ENCODE measurements around the gene OBSL1.

Gene OBSL1

DNA sequence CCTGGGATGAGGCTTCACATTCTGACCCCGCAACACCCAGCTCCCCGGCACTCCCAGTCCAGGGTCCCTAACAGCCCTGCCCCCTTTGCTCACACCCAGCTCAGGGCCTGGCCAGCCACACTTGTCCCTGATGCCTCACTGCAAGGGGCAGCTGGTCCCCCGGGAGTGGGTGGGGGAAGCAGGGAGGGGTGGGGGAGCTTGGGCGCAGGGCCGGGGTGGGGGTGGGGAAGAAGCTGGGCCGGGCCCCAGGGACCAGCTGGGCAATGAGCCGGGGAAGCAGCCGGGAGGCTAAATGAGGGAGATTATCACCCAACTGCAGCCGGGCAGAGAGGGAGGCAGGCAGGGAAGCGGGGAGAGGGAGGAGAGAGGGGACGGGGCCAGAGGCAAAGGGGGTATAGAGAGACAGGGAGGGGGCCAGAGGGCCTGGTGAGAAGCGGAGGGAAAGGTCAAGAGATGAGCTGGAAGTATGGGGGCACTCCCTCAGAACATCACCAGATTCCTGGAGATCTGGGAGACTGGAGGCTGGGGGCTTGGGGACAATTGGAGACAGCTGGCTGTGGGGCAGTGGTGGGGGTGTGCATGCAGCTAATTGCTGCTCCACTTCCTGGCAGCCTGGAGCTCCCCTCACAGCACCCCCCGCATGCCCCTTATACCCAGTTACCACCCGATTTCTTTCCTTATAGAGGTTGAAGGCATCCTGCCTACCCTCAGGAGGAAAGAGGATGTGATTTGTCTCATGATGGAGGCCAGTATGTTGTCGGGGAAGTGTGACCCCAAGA lies 59.6 kb downstream of the OBSL1 start:
- no peak for DNase-seq

DNA sequence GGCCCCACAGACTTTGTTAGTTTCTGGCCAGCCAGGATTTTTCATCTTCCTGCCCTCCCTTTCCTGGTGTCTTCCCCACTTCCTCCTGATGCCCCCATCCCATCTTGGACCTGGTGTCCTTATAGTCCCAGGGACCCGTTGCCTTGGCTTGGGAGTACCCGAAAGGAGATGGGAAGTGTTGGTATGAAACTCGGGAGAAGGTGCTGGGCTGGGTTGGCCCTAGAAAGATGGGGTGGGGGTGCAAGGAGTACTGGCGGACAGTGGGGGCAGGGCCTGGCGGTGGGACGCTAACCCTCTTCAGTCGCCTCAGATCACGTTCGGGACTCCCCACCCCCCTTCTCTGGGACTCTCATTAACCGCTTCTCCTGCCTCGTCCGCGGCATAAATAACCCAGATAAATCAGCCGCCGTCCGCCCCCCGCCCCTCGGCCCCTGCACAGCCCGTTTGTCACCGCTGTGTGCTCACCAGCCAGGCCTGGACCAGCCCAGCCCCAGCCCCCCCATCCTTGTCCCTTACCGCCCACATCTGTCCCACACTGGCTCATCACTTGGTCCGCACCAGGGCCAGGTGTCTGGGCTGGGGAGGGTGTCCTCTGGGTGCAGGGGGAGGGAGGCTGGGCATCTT lies 60.7 kb downstream of the OBSL1 start:
- no peak for DNase-seq

DNA sequence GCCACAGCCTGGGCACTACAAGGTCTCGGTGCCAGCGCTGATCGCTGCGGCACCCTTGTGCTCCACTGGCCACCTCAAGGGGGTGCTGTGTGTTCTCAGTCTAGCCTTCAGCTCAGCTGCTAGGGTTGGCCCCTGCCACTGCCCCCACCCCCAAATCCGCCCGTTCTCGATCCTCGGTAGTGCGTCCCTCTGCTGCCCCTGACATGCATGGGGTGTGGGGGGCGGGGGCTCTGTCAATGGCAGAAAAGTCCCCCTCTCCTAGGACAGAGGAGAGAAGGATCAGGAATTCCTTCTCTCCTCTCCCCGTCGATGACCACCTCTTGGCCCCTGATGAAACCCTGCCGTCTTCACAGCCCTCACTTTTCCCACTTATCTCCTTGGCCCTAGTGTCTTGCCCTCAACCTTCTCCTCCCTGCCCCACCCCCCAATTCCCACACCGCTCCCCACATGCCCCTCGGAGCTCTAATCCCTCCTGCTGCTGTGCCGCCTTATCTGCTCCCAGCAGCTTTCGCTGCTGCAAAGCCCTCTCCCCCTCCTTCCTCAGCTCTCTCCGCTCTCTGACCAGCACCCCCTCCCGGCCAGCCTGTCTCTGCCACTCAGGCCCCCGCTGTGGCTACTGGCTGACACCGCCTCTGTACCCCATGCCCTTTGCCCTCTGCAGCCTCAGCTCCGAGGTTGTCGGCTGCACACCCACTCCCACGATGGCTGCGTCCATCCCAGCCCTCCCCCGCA lies 61.4 kb downstream of the OBSL1 start:
- DNase-seq = peak; percentile 62

DNA sequence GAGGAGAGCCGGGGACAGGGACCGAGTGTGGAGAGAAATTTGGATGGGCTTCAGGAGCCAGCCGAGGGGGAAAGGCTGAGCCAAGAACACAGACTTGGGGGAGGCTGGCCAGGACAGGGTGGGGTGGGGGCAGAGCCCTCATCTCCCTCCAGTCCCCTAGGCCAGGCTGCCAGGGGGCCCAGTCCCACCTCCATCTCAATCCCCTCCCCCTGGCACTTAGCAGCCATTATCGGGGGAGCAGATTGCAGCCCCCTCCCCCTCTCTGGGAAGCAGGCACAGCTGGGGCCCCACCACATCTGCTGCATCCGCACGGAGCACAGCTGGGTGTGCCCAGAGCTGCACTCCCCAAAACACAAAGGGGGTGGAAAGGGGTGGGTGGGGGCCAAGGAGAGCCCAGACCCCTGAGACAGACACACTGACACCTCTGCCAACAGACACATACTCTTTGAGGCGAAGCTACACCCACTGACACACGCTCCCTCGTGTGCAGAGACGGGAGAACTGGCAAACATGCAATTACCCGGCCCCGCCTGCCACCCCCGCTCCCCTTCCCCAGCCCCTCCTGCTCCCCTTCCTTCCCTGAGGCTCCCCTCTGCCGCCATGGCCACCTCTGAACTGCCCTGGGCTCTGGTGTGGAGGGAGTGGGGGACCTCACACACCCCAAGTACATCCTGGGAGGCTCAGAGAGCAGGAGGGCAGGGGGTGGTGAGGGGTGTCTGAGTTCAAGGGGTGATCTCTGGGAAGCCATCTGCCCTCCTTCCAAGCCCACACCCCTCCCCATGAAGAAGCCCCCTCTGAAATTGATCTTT lies 62.2 kb downstream of the OBSL1 start:
- DNase-seq = peak; percentile 77

DNA sequence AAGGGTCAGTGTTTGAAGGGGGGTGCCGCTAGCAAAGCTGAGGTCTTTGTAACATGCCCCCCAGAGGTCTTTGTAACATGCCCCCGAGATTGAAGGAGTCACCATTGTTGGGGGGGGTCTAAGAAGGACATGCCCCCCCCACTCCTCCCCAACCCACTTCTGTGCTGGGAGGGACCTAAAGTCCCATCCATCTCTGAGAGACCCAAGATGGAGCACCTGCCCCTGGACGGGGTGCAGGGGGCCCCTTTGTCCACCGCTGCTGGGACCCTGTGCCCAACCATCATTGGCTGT lies 63.0 kb downstream of the OBSL1 start:
- no peak for DNase-seq

DNA sequence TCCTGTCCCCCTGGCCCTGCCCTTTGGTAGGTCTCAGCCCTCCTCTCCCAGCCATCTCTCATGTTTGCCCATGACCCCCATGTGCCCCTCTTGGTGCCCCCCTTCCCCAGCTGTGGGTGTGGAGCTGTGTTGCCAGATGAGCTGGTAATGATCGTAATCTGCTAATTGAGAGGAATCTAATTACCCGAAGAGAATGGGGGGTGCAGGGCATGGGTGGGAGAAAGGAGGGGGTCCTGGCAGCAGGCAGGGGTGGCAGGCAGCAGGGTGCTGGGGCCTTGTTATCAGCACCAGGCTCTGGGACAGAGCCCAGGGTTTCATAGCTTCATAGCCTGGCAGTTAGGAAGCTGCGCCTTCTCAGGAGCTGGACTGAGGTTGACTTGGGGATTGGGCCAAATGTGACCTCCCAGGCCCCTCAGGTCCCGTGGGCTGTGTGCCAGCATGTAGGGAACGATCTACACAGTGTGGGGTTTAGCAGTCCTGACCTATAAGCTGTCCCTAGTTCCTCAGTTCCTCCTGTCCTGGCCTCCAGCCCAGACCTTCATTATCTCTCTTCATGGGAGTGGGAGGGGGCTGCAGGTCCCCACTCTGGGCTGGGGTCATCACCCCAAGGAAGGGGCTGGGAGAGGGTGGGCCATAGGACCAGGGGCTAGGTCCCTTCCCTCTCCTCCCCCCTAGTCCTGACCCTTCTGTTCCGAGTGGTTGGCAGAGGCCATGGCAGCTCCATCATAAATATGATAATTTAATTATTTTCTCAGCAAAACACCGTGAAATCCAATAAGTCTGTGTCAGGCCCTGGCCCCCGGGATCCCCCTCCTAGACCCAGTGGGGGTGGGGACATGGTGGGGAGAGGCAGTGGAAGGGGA lies 63.5 kb downstream of the OBSL1 start:
- DNase-seq = no peak

DNA sequence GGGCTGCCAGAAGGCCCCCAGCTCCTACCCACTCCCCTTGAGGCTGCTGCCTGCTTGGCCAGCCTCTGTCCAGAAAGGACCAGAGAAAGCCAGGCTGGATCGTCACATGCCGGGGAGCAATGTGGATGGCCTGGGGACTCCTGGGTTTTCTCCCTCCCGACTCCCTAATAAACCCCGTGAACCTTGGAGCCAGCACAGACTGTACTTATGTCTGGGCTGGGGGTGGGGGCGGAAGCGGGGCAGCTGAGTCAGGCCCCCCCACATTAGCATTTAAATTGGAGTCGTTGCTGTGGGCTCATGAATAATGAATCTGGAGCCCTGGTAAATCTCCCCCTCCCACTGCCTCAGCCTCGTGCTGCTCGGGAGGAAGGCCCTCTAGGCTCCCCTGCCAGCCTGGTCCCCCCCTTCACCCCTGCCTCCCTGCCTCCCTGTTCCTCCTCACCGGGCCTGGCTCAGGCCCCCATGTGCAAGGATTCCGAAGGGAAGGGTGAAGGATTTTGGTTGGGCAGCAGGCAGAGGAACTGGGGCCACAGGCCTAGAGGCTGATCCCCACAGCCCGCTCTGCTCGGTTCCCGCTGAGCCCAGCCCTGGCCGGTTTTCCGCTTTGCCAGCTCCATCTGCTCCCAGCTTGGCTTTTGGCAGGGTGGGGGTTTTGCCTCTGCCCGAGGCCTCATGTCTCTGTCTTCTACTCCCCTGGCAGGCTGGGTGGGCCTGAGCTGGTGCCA lies 64.4 kb downstream of the OBSL1 start:
- no peak for DNase-seq

DNA sequence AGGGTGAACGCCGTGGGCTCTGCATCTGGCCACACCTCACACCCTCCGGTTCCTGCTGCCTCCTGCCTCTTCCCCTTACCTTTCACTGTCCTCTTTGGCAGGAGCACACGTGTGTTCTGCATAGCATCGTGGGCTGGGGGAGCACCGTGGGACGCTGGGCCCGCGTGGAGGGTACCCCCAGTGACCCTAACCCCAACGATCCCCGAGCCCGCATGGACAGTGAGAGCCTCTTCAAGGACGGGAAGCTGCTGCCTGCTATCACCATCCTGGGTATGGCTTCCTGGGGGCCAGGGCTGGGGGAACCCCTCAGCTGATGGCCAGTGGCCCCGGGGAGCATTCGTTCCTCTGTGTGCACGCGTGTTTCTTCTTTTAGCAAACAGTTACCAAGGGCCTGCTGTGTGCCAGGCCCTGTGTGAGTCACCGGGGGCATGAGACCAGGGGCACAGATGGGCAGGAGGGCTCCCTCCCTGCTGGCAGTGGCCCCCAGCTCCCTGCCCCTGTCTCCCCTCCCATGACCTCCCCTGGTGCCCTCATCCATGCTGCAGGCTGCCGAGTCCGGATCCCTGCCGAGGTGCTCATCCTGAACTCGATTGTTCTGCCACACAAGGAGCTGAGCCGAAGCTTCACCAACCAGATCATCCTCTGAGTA lies 65.1 kb downstream of the OBSL1 start:
- no peak for DNase-seq

DNA sequence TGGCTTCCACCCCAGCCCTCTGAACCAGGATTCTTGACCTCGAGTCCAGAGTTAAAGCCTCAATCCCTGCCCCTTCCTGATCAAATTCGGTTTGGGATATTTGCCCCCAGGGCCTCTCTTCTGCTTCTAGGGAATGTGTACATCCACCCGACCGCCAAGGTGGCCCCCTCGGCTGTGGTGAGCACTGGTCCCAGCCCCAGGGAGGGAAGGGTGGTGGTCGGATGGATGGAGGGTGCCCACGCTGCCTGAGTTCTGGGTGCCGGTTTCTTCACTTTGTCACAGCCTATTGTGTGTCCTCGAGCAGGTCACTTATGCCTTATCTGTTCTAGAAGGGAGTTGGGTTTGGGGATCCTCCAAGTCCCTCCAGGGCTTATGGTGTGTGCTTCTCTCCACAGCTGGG lies 65.8 kb downstream of the OBSL1 start:
- DNase-seq = no peak

DNA sequence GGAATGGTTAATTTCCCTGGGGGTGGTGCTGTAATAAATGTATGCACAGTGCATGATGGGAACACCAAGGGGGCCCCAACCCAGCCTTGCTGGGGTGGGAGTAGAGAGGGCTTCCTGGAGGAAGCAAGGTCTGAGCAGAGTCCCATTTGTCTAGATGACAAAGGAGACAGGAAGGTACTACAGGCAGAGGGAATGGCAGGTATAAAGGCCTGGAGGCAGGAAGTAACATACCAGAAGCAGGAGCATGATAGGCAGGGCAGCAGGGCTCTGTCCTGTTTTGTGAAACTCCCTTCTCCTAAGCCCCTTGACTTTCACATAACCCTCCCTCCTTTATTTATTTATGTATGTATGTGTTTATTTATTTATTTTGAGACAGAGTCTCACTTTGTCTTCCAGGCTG lies 68.7 kb downstream of the OBSL1 start:
- no peak for DNase-seq

DNA sequence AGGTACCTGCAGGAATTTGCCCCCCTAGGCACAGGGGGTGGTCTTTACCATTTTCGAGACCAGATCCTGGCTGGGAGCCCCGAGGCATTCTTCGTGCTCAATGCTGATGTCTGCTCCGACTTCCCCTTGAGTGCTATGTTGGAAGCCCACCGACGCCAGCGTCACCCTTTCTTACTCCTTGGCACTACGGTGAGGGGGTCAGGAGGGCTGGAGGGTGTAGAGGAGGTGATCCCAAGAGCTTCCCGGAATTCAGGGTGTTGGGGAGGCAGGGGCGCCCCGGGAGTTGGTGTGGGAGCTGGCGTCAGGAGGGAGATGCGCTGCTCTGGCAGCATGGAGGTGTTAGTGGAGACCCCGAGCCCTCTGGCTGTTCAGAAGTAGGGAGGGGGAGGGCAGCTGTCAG lies 69.5 kb downstream of the OBSL1 start:
- no peak for DNase-seq
